B cell (primary cell): Measurements from ENCODE around the gene SYNPR. TPM values are rescaled to one million over a fixed set of nuclear protein-coding genes. Genes with fewer than 3 reads are reported as not detected.

Experiments
- ATAC-seq: fragments of 200-7000 bp; cut with Tn5 transposase; one replicate; pipeline ENCODE4 v1.10.0; 2021; ENCODE audit warnings: low read depth, mild to moderate bottlenecking, moderate number of reproducible peaks, moderate library complexity
- CTCF ChIA-PET: fragments of 350-600 bp; sonication (Branson Sonifier 250); formaldehyde crosslinking; loops from one replicate; lab custom pipeline; 2021; ENCODE audit warnings: antibody characterized with exemption, inconsistent platforms; lab: Charles Lee
- POLR2A ChIA-PET: fragments of 350-600 bp; sonication (Branson Sonifier 250); formaldehyde crosslinking; loops from one replicate; lab custom pipeline; 2021; ENCODE audit warnings: antibody characterized with exemption; lab: Charles Lee
- DNase-seq: peaks from one replicate; pipeline ENCODE4 v3.0.0; 2013
- H2AFZ ChIP-seq: 2 replicates; pipeline ENCODE4 v1.6.1; 2012; ENCODE audit warnings: mild to moderate bottlenecking, low read depth, low read length; ENCODE audit not compliant: insufficient read depth, poor library complexity, severe bottlenecking
- H3K27ac ChIP-seq, 2 donors: 1 replicate in 1 of 2; 2 replicates in 1 of 2; pipeline ENCODE4 v1.5.1; 2012 to 2013; ENCODE audit warnings: low read length in 2 of 2, mild to moderate bottlenecking in 2 of 2, moderate library complexity in 1 of 2
- H3K27me3 ChIP-seq, 4 experiments: fragments of 200-600 bp in 1 of 4; sonication (generic) in 1 of 4; replicated peaks in 1 of 4; 1 replicate in 2 of 4; 2 replicates in 2 of 4; pipeline versions ENCODE4 v1.6.1 to v1.7.0; 2013 to 2016; ENCODE audit warnings: low read length in 3 of 4, mild to moderate bottlenecking in 2 of 4, mixed read lengths in 1 of 4, moderate library complexity in 1 of 4; ENCODE audit not compliant: insufficient read depth in 4 of 4, control insufficient read depth in 3 of 4; ENCODE audit errors: control extremely low read depth in 1 of 4
- H3K36me3 ChIP-seq, 2 experiments: replicated peaks in 1 of 2; 1 replicate in 1 of 2; 2 replicates in 1 of 2; pipeline versions ENCODE4 v1.6.1 to v1.7.1; 2013; ENCODE audit warnings: low read length in 1 of 2; ENCODE audit not compliant: insufficient read depth in 2 of 2, control insufficient read depth in 1 of 2; ENCODE audit errors: control extremely low read depth in 1 of 2, extremely low read depth in 1 of 2
- H3K4me1 ChIP-seq, 2 donors: fragments of 200-600 bp in 1 of 2; sonication (generic) in 1 of 2; 1 replicate in 1 of 2; 2 replicates in 1 of 2; pipeline versions ENCODE4 v1.5.1 to v1.6.1; 2013 to 2017; ENCODE audit warnings: low read length in 2 of 2; ENCODE audit not compliant: control insufficient read depth in 2 of 2, insufficient read depth in 2 of 2
- H3K4me2 ChIP-seq: replicated peaks from 2 replicates; pipeline ENCODE3; 2012; ENCODE audit warnings: mild to moderate bottlenecking, low read depth, low read length; ENCODE audit not compliant: poor library complexity, severe bottlenecking
- H3K4me3 ChIP-seq, 5 experiments: fragments of 200-600 bp in 1 of 5; sonication (generic) in 1 of 5; 1 replicate in 3 of 5; 2 replicates in 2 of 5; pipeline versions ENCODE4 v1.5.1 to v1.7.0; 2011 to 2016; ENCODE audit warnings: low read length in 4 of 5, mild to moderate bottlenecking in 4 of 5, low read depth in 2 of 5, control low read depth in 1 of 5, moderate library complexity in 1 of 5; ENCODE audit not compliant: insufficient read depth in 1 of 5; ENCODE audit errors: control extremely low read depth in 1 of 5, extremely low read depth in 1 of 5
- H3K79me2 ChIP-seq: fragments of 200-600 bp; sonication (generic); one replicate; pipeline ENCODE4 v1.6.0; 2016; ENCODE audit warnings: low read length; ENCODE audit not compliant: control insufficient read depth, insufficient read depth
- H3K9ac ChIP-seq: fragments of 200-600 bp; sonication (generic); 2 replicates; pipeline ENCODE4 v1.6.1; 2017; ENCODE audit warnings: mild to moderate bottlenecking, low read length, moderate library complexity
- H3K9me3 ChIP-seq, 3 donors: one replicate each; pipeline versions ENCODE4 v1.6.1 to v1.7.1; 2013; ENCODE audit warnings: low read length in 2 of 3; ENCODE audit not compliant: control insufficient read depth in 2 of 3, insufficient read depth in 1 of 3; ENCODE audit errors: control extremely low read depth in 1 of 3
- H4K20me1 ChIP-seq: 2 replicates; pipeline ENCODE4 v1.6.0; 2012; ENCODE audit warnings: mild to moderate bottlenecking, low read length; ENCODE audit not compliant: insufficient read depth, control insufficient read depth, poor library complexity, severe bottlenecking
- H3K27ac Mint-ChIP-seq: one replicate; pipeline ENCODE4 v1.8.0; 2021; ENCODE audit warnings: mixed read lengths
- H3K27me3 Mint-ChIP-seq: one replicate; pipeline ENCODE4 v1.8.0; 2021; ENCODE audit warnings: mixed read lengths
- H3K4me1 Mint-ChIP-seq: one replicate; pipeline ENCODE4 v1.8.0; 2021; ENCODE audit warnings: mixed read lengths
- H3K4me3 Mint-ChIP-seq: one replicate; pipeline ENCODE4 v1.8.0; 2021; ENCODE audit warnings: mixed read lengths
- H3K9me3 Mint-ChIP-seq: one replicate; pipeline ENCODE4 v1.8.0; 2022; ENCODE audit warnings: mixed read lengths; ENCODE audit not compliant: insufficient read depth
- EZH2 ChIP-seq: IDR thresholded peaks from 2 replicates; pipeline ENCODE4 v1.6.1; 2012; ENCODE audit warnings: borderline replicate concordance, low read depth, mild to moderate bottlenecking, moderate library complexity, low read length; ENCODE audit not compliant: insufficient read depth, poor library complexity, severe bottlenecking
- WGBS: methylation state at CpG from one replicate; pipeline ENCODE4 v1.1.5; 2013; ENCODE audit warnings: missing lambda C conversion rate; ENCODE audit not compliant: insufficient coverage; 5-methylcytosine and 5-hydroxymethylcytosine counted together
- intact Hi-C: fragments of 100-400 bp; cut with micrococcal nuclease; formaldehyde crosslinking; loops from one replicate; pipeline ENCODE4 v1.10.0; 2022
- polyA plus RNA-seq: library from polyadenylated mRNA; depleted of rRNA; stranded (reverse); fragments of >200 nt; gene quantifications from 2 replicates; pipeline ENCODE4 v1.2.3, GENCODE V29; 2012
- total RNA-seq, 2 donors: library from RNA; stranded (reverse); fragments of 120-200 nt in 1 of 2; gene quantifications; 1 replicate in 1 of 2; 2 replicates in 1 of 2; pipeline versions ENCODE4 v1.2.3 to v1.2.4, GENCODE V29; 2013 to 2022
- TF ChIP-seq, protein P1 (sequence below): fragments of 200-600 bp; IDR thresholded peaks from one replicate; pipeline ENCODE4 v1.8.0; 2022; ENCODE audit warnings: antibody characterized with exemption, mild to moderate bottlenecking

SYNPR gene
- total and polyA plus RNA-seq, 2 donors (not counting 1 experiment from before 2014, with no cell fraction given) = not detected

GRCh38 chr3:63245726-63246241, 32.3 kb upstream of the SYNPR start:
- Mint-ChIP-seq H3K4me1 (no peaks in the 10 kb centered on the region), H3K27me3 (no peaks in the 10 kb centered on the region), H3K9me3 (no peaks in the 10 kb centered on the region), H3K4me3 (no peak overlapping the region), H3K27ac (no peak overlapping the region)
- CTCF ChIA-PET = no interaction called here
- POLR2A ChIA-PET = no interaction called here
- DNase-seq = no peak
- Histone ChIP-seq H3K4me3 (no peak overlapping the region), H2AFZ (no peak overlapping the region), H3K27me3 (no peaks in the 10 kb centered on the region), H3K27ac (no peak overlapping the region), H3K36me3 (no peaks in the 10 kb centered on the region), H4K20me1 (no peaks in the 10 kb centered on the region), H3K4me2 (no peak overlapping the region), H3K4me1 (no peaks in the 10 kb centered on the region), H3K79me2 (no peaks in the 10 kb centered on the region), H3K9ac (no peak overlapping the region), H3K9me3 (no peaks in the 10 kb centered on the region)
- intact Hi-C loops = no loop called here
- ATAC-seq = no peak
- WGBS = no CpG with 5 or more reads among the region's 1 CpG
- TF ChIP-seq EZH2 = no peak
- TF ChIP-seq, protein P1, sequence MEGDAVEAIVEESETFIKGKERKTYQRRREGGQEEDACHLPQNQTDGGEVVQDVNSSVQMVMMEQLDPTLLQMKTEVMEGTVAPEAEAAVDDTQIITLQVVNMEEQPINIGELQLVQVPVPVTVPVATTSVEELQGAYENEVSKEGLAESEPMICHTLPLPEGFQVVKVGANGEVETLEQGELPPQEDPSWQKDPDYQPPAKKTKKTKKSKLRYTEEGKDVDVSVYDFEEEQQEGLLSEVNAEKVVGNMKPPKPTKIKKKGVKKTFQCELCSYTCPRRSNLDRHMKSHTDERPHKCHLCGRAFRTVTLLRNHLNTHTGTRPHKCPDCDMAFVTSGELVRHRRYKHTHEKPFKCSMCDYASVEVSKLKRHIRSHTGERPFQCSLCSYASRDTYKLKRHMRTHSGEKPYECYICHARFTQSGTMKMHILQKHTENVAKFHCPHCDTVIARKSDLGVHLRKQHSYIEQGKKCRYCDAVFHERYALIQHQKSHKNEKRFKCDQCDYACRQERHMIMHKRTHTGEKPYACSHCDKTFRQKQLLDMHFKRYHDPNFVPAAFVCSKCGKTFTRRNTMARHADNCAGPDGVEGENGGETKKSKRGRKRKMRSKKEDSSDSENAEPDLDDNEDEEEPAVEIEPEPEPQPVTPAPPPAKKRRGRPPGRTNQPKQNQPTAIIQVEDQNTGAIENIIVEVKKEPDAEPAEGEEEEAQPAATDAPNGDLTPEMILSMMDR = no peak

DNA sequence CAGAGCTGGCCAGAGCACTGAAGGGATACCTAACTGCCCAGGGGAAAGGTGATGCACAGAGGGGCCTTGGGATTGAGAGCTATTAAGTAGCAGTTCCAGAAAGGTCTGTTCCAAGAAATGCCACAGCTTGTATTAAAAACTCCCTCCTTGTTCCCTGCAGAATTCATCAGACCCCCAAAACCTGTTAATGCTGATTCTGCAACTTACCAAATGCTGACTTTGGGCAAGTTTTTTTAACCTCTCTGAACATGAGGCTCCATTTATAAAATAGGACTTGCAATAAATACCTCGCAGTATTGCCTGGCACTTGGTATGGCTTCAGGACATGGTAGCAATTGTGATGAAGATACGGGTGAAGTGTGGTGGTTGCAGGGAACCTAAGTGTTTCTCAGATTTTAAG, 30.1 kb upstream of the SYNPR start:
- H3K79me2 ChIP-seq = no peaks in the 10 kb centered on the region
- no peaks in the 10 kb centered on the region for H3K9me3 Mint-ChIP-seq
- WGBS = 50% methylated on average over 2 of the region's 2 CpGs
- intact Hi-C loops = no loop called here
- no peaks in the 10 kb centered on the region for H3K4me1 ChIP-seq
- no peaks in the 10 kb centered on the region for H3K4me1 Mint-ChIP-seq
- no peak for TF ChIP-seq EZH2
- TF ChIP-seq, protein P1 = no peak
- ATAC-seq (no peak), DNase-seq (no peak)
- no peaks in the 10 kb centered on the region for H3K9me3 ChIP-seq
- no peaks in the 10 kb centered on the region for H3K27me3 ChIP-seq
- CTCF ChIA-PET = no interaction called here
- no peak overlapping the region for H3K4me3 Mint-ChIP-seq
- no peaks in the 10 kb centered on the region for H3K36me3 ChIP-seq
- H3K27ac ChIP-seq = no peak overlapping the region
- no peak overlapping the region for H3K4me3 ChIP-seq
- no peak overlapping the region for H3K27ac Mint-ChIP-seq
- H3K27me3 Mint-ChIP-seq = no peaks in the 10 kb centered on the region
- no peaks in the 10 kb centered on the region for H4K20me1 ChIP-seq
- H2AFZ ChIP-seq = no peak overlapping the region
- POLR2A ChIA-PET = no interaction called here
- H3K9ac ChIP-seq = no peak overlapping the region
- no peak overlapping the region for H3K4me2 ChIP-seq
